Effector CD4-positive, alpha-beta T cell (primary cell): ENCODE data around the gene EVI5.
"Not testable (repeated sequence)": the region's sequence is repeated elsewhere in the genome, so short reads cannot be mapped to it uniquely, and the experiment has no call there.

ENCODE experiments used
- DNase-seq: peaks from one replicate; pipeline ENCODE4 v3.0.0-alpha.2; 2020

The EVI5 gene

GRCh38 chr1:92679980-92680379, 104.9 kb downstream of the EVI5 start:
- no peak for DNase-seq

DNA sequence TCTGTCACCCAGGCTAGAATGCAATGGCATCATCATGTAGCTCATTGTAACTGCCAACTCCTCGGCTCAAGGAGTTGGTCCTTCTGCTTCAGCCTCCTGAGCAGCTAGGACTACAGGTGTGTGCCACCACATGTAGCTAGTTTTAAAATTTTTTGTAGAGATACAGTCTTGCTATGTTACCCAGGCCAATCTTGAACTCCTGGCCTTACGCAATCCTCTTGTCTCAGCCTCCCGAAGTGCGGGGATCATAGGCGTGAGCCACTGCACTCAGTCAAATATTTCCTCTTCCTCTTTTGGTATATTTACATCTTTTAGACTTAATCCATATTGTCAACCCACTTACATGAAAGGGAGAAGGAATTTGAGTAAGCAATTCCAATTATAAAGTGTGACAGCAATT, 121.1 kb downstream of the EVI5 start:
- DNase-seq = no peak

- no peak for DNase-seq
These were observed 122.9 kb downstream of the EVI5 start for GRCh38 chr1:92662048-92662447.

- DNase-seq = no peak
These were observed 127.2 kb downstream of the EVI5 start for GRCh38 chr1:92657701-92658100.

DNA sequence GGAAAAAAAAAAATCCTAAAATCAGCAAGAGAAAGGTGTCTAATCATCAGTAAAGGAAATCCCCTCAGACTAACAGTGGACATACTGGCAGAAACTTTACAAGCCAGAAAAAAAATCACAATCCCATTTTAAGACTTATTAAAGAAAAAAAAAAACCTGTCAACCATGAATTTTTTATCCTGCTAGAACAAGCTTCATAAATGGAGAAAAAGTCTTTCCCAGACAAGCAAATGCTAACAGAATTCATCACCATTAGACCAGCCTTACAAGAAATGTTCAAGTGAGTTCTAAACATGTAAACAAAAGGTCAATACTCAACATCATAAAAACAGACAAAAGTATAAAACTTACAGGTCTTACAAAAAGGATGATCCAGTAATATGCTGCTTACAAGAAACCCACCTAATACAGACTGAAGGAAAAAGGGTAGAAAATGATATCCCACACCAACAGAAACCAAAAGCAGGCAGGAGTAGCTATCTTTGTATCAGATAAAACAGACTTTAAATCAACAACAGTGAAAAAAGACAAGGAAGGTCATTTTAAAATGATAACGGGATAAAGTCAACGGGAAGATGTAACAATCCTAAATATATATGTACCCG, 129.6 kb downstream of the EVI5 start:
- DNase-seq = no peak

DNA sequence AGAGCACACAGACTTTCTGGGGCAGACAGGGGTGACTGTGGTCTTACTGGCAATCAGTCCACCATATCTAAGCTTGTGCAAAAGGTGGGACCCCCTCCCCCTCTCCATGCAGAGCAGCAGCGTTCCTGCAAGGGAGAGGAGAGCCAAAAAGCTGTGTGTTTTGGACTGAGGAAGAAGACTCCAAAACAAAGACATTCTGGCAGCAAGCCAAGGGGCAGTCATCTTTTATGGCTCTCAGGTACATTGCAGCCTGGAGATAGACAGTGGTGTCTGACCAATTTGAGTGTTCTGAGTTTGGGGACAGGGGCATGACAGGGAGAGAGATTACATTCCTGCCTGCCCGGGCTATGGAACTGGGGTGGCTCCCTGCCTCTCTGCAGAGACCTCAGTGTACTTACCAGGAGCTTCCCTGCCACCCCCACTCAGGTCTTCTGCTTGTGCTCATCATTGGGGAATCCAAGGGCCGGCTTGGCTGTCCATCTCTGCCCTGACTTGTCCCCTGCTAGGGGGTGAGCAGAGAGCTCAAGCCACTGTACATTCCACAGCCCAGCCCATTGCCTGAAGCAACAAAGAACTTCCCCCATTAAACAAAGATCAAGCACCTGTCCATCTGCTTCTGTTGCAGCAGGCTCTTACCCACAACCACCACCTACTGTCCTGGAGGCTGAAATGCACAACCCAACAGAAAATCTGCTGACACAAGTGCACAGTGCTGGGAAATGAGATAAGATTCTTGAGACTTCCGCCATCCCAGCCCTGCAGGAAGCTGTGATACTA, 131.1 kb downstream of the EVI5 start:
- DNase-seq = no peak

GRCh38 chr1:92640686-92641085, 144.2 kb downstream of the EVI5 start:
- not testable (repeated sequence) for DNase-seq

GRCh38 chr1:92638498-92638897, 146.4 kb downstream of the EVI5 start:
- no peak for DNase-seq

GRCh38 chr1:92635203-92635602, 149.7 kb downstream of the EVI5 start:
- DNase-seq = not testable (repeated sequence)

- DNase-seq = no peak
These were observed 161.6 kb downstream of the EVI5 start for GRCh38 chr1:92623187-92623778.

DNA sequence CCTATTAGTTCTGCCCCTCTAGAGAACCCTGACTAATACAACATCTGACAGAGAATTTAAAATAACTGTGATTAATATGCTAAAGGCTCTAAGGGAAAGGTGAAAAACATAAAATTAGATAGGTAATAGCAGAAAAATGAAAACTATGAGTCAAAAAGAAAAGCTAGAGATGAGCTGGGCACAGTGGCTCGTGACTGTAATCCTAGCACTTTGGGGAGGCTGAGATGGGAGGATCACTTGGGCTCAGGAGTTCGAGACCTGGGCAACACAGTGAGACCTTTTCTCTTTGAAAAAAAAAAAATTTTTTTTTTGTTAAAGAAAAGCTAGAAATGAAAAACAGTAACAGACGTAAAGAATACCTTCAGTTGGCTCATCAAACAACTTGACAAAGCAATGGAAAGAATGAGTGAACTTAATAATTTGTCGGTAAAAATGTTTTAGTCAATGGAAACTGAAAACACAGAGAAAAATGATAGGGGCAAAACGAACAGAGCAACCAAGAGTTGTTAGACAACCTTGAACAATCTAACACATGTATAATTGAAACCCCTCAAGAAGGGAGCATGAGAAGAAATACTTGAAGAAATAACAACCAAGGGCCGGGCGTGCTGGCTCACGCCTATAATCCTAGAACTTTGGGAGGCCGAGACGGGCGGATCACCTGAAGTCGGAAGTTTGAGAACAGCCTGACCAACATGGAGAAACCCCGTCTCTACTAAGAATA, 165.3 kb downstream of the EVI5 start:
- DNase-seq = no peak

GRCh38 chr1:92601044-92601443, 183.9 kb downstream of the EVI5 start:
- no peak for DNase-seq

DNA sequence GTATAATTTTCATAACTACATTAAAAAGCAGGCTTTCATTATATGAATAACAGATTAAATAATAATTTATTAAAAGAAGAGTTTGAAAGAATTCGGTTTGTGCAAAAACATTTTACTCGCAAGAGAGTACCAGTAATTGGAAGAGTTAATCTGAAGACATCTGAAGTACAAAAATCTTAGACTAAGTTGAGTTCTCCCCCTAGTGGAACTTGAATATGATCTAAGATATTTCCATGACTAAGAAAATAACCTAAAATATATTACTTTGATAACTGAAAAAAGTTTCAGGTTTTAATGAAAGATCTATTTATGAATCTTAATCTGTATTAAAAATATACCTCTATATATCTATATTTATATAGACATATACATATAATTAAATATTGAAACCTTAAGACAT, 185.7 kb downstream of the EVI5 start:
- no peak for DNase-seq

DNA sequence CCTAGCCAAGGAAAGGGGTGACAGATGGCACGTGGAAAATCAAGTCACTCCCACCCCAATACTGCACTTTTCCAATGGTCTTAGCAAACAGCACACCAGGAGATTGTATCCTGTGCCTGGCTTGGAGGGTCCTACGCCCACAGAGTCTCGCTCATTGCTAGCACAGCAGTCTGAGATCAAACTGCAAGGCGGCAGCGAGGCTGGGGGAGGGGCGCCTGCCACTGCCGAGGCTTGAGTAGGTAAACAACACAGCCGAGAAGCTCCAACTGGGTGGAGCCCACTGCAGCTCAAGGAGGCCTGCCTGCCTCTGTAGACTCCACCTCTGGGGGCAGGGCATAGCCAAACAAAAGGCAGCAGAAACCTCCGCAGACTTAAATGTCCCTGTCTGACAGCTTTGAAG, 195.5 kb downstream of the EVI5 start:
- DNase-seq = not testable (repeated sequence)

DNA sequence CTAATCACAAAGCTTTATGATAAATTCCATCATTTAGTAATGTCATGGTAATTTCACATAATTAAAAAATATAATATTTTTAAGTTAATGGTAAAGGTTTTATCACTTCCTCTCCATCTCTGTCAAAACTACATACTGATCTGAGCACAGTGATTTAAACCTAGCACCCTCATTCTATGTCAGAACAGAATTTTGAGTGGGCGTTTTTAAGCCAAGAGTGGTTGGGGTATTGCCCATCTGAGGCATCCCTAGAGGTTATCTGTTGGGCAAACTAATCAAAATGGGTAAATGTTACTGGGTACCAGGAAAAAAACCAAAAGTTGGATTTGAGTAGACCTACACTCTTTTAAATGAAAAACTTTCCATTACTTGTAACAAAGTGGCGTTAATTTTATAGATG, 197.5 kb downstream of the EVI5 start:
- DNase-seq = no peak

DNA sequence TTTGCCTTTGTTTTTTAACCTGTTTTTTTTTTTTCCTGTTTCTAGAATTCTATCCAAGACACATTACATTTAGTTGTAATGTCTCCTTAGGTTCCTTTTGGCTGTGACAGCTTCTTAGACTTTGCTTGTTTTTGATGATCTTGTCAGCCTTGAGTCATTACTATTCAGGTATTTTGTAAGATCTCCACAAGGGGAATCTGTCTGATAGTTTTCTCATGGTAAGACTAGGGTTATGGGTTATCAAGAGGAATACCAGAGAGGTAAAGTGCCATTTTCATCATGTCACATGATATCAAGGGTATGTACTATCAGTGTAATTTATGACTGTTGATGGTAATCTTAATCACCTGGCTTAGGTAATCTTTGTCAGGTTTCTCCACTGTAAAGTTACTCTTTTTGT, 199.1 kb downstream of the EVI5 start:
- no peak for DNase-seq

DNA sequence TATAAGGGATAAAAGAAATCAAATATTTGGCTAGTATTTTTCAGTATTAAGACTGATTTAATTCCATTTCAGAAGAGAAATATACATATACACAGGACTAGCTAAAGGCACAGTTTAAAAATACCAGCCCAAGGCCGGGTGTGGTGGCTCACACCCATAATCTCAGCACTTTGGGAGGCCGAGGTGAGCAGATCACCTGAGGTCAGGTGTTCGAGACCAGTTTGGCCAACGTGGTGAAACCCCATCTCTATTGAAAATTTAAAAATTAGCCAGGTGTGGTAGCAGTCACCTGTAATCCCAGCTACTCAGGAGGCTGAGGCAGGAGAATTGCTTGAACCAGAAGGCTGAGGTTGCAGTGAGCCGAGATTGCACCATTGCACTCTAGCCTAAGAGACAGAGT, 200.1 kb downstream of the EVI5 start:
- not testable (repeated sequence) for DNase-seq

- no peak for DNase-seq
These were observed 200.8 kb downstream of the EVI5 start for GRCh38 chr1:92583821-92584760.

DNA sequence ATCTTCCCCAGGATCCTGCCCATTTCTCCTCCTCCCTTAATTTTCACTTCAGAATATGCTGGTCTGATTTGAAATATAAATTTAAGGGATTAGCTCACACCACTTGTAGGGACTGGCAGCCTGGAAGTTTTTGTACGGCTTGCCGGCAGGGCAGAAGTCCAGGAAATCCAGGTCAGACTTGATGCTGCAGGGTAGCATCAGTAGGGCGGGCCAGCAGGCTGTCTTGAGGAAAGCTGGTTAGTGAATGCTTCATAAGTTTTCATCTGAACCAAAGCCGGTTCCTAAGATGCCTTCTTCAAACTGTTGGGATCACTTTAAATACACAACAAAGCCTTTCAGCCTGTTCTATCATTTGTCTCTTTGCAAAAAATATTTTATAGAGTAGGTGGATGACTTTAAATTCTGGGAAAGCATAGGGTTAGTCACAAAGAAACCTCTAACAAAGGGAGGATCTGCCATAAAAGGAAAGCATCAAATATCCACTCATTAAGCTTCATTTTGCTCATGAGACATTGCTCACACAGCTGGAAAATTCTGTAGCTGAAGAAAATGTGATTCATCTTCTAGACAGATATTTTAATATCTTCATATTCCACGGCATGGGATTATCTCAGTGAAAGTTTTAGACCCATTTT, 207.5 kb downstream of the EVI5 start:
- DNase-seq = no peak

DNA sequence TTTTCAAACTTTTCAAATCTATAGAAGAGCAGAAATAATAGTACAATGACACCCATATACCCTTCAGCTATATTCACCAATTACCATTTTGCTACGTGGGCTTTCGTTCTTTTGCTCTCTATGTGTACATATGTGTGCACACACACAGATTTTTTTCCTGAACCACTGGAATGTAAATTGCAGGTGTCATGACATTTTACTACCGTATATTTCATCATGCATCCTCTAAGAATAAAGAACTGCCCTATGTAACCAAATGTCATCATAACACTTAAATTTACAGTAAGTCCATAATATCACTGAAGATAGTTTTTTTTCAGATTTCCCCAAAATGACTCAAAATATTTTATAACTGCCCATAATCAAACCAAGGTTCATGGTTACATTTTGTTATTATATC, 209.8 kb downstream of the EVI5 start:
- DNase-seq = no peak

- no peak for DNase-seq
These were observed 212.4 kb downstream of the EVI5 start for GRCh38 chr1:92572520-92572919.

- DNase-seq = no peak
These were observed 213.3 kb downstream of the EVI5 start for GRCh38 chr1:92571578-92571977.
